GM21390 (cell line): ENCODE data around the gene PEX12.
"Not testable (repeated sequence)": the region's sequence is repeated elsewhere in the genome, so short reads cannot be mapped to it uniquely, and the experiment has no call there.

ENCODE experiments used
- ATAC-seq: cut with Tn5 transposase; IDR thresholded peaks from one replicate; pipeline ENCODE4 v1.9.1; 2021; ENCODE audit not compliant: unreplicated experiment

The PEX12 gene

DNA sequence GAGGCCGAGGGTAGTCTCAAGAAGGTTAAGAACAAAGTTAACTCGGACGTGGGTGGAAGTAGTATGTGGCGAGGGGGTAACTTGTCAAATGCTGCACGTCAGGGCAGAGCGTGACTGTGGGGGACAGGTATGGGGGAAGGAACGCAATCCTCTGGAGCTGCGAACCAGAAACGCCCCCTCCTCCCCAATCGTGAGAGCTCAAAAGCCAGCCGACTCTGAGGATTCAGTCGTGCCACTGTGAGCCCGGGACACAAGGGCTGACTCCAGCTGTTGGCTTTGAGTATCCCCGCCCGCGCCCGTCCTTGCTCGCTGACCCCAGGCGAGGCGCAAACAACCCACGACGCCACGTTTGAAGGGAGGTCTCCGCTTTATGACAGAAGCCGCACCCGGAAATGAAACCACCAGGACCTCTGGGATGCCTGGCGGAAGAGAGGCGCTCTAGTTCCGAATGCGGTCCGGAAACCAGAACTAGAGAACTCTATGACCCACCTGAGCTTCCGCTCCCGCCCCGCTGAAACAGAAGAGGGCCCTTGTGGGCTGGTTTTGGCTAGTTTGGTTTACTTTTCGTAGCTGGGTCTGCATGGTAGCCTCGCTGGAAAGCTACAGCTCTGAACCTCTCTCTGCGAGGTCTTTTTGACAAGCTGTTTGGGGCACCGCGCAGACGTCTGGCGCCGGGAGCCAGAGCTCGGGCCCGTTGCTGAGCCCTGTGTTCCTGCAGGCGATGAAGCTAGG is at the start of gene PEX12:
PEX12 (minus strand) TSS at position 375 of the 732 bp plus-strand sequence. CDS start 550 bp downstream, outside the sequence.
- ATAC-seq, result peak; percentile 89

DNA sequence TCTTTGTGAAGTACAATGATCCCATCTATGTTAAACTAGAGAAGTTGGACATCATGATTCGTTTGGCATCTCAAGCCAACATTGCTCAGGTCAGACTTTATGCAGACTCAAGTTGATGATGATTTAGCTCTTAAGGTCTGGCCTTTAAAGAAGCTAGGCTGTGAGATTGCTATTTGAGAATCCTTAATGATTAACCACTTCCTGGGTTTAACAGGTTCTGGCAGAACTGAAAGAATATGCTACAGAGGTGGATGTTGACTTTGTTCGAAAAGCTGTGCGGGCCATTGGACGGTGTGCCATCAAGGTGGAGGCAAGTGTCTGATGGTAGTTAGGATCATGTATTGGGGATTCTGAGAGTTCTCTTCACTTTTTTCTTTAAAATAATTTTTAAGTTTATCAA is 49.0 kb upstream of the PEX12 start:
- ATAC-seq, result no peak

DNA sequence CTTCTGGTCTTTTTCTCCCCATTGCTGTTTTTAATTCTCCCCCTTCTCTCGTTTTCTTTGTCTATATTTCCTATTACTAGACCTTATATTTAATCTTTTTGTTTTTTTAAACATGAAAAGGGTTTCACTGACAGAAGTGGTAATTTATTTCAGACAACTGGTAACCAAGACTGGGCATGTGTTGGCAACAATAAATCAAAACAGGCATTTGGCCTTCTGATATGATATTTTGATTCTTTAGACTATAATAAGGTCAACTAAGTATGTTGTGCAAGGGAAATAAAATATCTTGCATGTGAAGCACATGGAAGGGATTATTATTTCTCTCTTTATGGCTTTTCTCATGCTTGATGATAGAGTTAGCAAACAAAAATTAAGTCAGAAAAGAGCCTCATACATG is 43.4 kb upstream of the PEX12 start:
- ATAC-seq, result no peak

DNA sequence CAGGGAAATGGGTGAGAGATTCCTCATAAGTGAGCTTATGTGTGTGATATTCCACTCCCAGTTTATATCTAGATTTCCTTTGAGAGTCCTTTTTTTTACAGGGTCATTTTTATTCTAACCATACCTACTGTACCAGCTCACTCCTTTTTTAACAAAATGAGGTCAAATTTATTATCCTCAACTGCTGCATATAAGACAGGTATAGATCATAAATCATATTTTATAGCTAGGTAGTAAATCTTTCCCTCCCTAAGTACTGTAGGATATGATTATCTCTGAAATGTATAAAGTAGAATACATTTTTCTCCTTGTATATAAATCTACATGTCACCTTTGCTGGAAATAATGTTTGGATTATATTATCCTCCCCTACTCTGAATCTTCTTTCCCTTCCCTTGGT is 40.3 kb upstream of the PEX12 start:
- no peak for ATAC-seq

DNA sequence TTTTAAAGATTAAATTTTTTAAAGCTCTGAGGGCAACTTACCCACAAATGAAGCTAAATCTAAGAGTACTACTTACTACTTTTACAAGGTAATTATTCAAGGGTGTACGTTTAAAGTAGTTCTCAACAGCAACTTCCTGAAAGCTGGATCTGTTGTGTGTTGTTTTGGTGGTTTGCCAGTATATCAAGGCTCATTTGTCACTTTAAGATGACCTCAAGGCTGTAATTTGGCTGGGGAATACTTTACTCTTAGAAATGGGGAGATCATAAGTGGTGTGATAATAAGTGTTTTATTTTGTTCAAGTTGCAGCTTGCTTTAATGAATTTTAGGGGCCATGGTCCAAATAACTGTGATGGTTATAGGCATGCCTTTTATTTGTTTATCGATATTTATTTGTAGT is 39.1 kb upstream of the PEX12 start:
- ATAC-seq, result no peak

DNA sequence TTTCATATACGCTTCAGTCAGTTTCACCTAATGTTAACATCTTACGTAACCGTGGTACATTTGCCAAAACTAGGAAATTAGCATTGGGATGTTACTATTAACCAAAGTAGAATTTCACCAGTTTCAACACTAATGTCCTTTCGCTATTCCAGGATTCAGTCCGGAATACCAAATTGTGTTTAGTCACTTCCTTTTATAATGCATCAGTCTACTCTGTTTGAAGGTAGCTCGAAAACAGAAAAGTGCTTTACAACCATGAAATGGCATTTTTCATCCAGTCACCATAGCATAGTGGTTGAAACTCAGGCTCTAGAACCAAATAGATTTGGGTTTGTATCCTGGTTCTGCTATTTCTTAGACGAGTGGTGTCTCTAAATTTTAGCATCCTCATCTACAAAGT is 38.2 kb upstream of the PEX12 start:
- ATAC-seq, result no peak

DNA sequence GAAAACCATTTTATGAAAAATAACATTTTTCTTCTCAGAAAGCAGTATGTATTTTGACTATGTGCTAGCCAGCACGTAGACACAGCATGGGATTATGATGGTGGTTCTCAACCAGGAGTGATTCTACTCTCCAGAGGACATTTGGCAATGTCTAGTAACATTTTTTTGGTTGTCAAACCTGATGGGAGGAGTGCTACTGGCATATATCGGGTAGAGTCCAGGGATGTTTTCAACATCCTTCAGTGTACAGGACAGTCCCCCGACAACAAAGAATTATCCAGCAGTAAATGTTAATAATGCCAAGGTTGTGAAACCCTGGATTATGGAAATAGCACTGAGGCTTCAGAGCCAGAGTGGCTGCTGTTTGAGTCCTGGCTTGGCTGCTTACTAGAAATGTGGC is 36.4 kb upstream of the PEX12 start:
- no peak for ATAC-seq

DNA sequence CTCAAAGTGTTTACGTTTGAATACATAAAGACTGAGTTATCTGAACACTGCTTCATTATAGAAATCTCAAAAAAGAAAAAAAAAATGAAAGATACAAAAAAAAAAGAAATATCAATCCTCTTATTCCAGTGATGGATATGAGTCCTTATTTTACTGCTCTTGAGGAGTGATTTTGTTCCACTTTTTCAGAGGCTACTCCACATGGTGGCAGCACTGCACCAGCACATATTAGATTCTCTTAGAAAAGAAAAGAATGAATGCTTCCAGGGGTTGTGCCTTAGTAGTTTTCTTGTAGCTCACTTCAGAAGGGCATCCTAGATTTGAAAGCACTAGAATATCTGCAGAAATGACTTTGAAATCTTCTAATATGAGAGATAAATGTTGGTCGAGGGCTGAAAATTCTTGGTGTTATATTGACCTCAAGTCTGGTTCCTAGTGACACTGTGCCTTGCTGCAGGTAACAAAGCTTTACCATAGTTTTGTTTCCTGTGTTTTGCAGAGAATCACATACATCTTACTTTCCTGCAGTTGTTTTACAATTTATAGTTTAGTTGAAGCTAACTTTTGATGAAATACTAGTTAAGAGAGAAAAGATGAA is 34.7 kb upstream of the PEX12 start:
- no peak for ATAC-seq

DNA sequence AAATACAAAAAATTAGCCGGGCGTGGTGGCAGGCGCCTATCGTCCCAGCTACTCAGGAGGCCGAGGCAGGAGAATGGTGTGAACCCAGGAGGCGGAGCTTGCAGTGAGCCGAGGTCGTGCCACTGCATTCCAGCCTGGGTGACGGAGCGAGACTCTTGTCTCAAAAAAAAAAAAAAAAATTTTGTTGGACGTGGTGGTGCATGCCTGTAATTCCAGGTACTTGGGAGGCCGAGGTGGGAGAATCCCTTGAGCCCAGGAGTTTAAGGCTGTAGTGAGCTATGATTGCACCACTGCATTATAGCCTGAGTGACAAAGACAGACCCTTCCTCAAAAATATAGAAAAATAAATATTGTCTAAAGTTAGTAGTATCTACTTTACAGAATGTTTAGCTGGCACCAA is 32.4 kb upstream of the PEX12 start:
- not testable (repeated sequence) for ATAC-seq

DNA sequence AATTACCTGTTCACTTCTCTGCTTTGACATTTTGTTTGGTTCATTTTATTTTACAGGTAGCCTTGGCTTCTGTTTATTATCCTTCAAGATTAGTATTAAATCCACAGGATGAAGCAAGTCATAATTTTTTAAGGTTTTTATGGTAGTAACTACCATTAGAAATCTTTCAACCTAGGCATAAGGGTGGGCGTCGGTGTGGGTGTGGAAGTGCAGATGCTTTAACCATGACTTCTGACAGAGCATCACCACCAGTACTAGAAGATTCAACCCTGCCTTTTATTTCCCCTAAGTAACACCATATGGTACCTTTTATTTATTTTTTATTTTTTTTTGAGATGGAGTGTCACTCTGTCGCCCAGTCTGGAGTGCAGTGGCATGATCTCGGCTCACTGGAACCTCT is 31.5 kb upstream of the PEX12 start:
- ATAC-seq, result no peak

DNA sequence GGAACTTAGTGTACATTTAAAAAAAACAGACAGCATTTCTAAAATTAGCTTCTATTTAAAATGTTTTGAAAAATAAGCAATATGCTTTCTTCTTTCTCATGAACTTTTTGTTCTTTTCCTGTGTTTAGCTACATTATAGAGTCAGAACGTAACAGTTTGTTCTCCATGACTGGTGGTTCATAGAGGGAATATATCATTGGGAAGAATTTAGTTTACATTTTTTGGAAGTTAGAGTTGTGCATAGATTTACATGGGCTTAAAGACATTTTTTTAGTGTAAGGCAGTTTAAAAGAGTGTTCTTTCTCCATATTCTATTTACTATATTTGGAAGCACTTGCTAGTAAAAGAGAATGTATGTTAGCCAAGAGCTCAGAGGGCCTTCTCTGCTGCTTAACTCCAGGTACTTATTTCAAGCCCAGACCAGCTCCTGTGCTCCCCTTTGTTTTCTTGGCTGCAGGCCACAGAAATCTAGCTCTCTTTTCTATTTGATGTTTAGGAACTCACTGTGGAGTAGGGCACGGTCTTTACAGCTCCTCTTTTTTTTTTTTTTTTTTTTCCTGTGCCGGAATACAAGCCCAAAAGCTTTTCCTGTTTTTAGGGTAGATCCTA is 29.0 kb upstream of the PEX12 start:
- no peak for ATAC-seq

DNA sequence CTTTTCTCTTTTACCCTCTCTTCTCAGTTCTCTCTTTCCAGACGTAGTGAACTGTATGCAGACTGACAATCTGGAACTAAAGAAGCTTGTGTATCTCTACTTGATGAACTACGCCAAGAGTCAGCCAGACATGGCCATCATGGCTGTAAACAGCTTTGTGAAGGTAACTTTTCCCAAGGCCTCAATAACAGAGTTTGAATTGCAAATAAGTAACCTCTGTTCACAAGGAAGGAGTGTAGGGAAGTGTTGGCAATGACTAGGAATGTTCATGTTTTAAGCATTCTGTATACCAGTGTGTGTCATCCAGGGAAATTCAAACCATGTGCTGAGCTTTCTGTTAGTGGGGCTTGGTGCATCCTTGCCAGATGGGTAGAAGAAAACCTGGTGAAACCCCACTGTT is 27.3 kb upstream of the PEX12 start:
- ATAC-seq, result no peak

DNA sequence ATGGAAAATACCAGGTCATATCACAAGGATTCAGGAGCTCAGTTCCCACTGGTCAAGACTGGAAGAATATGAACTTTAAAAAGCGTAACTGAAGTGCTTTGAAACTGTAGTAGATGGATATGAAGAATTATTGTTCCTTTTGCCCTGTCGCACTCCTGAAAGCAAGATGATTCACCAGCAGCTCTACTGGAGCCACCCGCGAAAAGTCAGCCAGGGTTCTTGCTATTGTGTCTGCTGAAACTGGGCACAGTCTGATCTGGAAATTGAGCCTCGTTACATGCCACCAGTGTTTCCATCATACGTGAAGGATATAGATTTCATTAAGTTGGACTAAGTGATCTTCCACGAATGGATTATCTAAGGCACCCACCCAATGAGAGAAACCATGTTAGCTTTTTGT is 25.3 kb upstream of the PEX12 start:
- no peak for ATAC-seq

DNA sequence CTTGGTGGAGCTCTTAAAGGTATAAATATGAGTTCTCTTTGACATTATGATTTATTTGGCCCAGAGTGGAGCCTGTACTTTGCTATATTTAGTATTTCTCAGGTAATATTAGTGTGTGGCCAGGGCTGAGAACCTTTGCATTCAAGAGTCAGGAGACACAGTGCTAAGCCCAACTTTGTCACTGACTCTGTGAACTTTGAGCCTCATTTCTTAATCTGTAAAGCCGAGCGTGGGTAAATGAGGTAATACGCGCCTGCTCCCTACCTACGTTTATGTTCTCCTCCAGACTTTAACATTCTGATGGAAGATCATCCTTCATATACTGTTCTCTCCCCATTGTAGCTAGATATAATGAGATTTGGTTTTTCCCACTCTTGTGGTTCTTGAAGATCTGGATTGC is 19.2 kb upstream of the PEX12 start:
- no peak for ATAC-seq

DNA sequence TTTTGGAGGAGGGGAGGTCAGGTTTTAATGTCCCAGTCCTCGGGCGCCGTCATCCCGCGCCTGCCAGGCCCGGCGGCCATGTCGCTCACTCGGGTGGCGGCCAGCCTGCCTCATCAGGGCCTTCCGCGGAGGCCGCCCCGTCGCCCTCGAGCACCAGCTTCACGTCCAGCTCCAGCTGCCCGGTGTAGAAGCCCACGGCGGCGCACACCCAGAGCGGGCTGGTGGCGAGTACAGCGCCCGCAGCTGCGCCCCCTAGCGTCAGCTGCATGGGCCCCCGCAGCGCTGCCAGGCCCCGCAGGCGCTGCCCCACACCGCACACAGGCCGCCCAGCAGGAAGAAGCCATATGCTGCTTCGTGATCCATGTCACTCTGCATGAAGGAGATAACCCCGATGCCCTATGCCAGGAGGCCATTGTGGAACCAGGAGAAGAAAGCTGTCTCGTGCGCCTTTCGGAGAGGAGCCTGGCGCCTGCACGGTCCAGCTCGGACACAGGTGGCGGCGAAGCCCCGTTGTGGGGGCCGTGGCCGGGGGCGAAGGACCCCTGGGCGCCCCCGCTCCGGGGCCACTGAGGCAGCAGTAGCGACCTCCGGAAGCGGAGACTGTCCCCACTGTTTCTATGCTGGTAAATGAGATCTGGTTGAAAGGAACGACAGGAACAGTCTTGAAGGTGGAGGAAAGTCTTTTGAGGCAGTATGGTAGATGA is 18.3 kb upstream of the PEX12 start:
- no peak for ATAC-seq

DNA sequence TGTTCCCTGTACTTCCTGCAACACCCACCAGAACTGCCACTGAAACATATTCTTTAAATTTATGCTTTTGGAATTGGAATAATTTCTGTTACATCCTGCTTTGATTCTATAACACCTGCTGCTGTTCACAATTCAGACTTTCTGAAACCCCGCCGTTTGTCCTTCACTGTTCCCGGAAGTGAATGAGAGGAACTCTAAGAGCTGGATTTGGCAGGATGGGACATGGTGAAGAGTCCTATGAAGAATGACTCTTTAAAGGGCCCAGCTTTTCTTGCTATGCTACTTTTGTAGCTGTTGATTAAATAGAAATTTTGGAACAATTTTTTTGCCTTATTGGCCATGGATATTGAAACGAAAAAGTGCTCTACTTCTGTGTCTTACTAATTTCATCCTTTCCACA is 17.7 kb upstream of the PEX12 start:
- ATAC-seq, result no peak

DNA sequence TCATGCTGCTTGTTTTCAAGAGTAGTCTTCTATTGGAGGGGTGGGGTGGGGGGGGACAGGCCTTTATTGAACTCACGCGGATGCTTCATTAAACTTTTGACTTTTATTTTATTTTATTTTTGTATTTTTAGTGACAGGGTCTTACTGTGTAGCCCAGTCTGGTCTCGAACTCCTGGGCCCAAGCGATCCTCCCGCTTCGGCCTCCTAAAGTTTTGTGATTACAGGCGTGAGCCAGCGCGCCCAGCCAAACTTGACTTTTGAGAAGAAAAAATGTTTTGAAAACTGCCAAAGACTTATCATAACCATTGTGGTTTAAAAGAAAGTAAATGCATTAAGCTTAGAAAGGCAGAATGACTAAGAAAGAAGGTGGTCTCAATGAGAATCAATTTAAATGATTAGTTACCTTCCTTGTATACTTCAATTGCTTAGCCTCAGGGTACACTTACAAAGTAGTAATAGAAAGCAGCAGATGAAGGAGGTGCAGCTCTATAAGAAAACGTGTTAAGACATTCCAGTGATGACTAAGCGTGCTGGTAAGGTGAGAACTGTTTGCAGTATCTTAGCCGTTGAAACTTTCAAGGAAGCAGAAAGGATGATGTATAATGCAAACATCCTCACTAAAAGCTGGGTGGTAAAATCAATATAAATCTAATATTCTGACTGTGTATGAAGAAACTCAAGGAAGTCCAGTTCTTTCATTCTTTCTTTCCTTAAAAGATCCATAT is 10.0 kb upstream of the PEX12 start:
- ATAC-seq, result no peak

DNA sequence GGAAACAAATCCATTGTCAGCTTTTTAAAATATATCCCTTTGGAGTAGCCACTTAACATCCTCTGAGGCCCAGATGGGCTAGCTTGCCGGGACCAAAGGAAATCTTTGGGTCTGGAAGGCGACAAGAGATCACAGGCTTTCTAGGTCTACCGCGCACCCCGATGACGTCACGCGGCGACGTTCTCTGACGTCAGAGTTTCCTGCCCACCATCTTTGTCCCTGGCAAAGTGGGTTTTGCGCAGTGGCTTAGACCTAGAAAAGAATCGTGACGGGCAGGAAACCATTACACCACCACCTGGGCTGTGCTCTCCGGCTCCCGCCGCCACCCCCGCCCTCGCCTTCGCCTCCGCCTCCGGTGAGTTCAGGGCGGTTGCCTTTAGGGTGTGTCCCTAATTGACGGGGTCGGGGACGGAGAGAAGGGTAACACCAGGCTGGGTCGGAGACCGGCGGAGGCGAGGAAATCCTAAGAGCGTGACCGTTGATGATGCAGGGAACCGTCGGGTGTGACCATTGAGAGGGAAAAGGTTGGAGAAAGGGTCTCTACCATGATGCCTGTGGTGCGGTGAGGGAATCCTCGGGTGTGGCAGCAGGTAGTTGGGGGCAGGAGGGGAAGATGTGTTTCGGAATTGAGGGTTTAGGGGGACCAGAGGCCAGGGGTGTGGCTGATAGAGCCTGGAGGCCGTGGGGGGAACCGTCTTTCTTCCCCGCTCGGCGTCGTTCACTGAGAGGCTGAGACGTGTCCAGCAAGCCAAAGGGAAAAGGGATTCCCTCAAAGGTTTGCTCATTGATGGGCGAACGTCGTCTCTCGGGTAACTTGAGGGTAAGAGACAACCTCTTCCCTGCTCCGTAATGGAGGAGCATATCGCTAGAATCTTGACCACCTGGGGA is 8.9 kb upstream of the PEX12 start, which contains the start of gene AP2B1:
AP2B1 (plus strand) TSS at position 249 of the 888 bp plus-strand sequence. CDS start 6,709 bp downstream, outside the sequence.
- peak; percentile 85 for ATAC-seq

DNA sequence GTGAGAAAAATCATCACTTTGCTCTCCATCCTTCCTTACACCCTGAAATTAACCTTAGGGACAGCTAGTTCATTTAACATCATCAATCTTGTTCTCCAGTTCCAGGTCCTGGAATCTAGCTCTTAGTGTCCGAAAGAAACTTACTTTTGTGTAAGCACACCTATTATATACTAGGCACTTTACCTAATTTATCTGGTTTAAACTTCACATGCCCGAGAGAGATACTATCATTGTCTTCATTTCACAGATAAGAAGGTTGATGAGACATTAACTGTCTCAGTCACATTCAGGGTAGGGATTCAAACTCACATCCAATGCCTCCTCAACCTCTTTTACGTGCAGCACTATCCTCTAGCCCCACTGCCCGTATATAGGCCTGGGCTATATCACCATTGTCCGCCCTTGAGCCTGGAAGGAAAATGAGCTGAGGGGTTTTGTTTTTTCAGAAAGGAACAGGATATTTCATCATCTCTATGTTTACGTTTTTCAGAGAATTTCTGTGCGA is 8.2 kb upstream of the PEX12 start:
- ATAC-seq, result no peak

DNA sequence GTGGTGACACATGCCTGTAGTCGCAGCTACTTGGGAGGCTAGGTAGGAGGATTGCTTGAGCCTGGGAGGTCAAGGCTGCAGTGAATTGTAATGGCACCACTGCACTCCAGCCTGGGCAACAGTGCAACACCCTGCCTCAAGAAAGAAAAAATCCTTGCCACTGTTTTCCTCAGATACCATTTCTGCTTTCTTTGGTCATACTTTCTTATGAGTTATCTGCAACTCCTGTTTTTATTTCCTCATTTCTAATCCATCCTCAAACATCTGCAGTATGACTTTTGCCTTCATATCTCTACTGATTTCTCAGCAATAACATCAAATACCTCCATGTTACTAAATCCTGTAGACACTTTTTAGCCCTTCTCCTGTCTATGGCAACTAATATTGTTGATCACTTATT is 5.7 kb upstream of the PEX12 start:
- no peak for ATAC-seq
